HepG2 (cell line): ENCODE measurements around the gene SERPINI1. TPM values are rescaled to one million over a fixed set of nuclear protein-coding genes. Genes with fewer than 3 reads are reported as not detected.

Experiments
- ATAC-seq: fragments of 200-7000 bp; cut with Tn5 transposase; 3 replicates; pipeline ENCODE4 v1.9.1; 2020; ENCODE audit warnings: mild to moderate bottlenecking, moderate library complexity
- BruUV-seq: library from RNA; stranded (reverse); fragments of 400-500 nt; replicated peaks from 2 replicates; lab custom pipeline; 2021; lab: Mats Ljungman, UMichigan
- CTCF ChIA-PET: fragments of 300-600 bp; formaldehyde crosslinking; extraction: SDS; loops from one replicate; lab custom pipeline; 2021; ENCODE audit warnings: low total read pairs, inconsistent platforms, low intra/inter-chr PET ratio; lab: Yijun Ruan, JAX
- POLR2A ChIA-PET: fragments of 350-600 bp; sonication (Branson Sonifier 250); formaldehyde crosslinking; loops from one replicate; lab custom pipeline; 2020; ENCODE audit warnings: antibody characterized with exemption, inconsistent platforms; lab: Yijun Ruan, JAX
- DNase-seq: peaks from one replicate; pipeline ENCODE4 v3.0.0-alpha.2; 2015; ENCODE audit warnings: low spot score
- FAIRE-seq: peaks from 3 replicates; lab custom pipeline; 2011; peaks lifted over from hg19 to GRCh38; lab: Jason Lieb, UNC
- H2AFZ ChIP-seq: one replicate; pipeline ENCODE4 v1.6.1; 2011; ENCODE audit warnings: low read length, inconsistent platforms
- H3K27ac ChIP-seq: fragments of 300-600 bp; 3 replicates; pipeline ENCODE4 v1.8.0; 2011; ENCODE audit warnings: mixed run types, mild to moderate bottlenecking, mixed read lengths, low read length, inconsistent platforms; ENCODE audit not compliant: insufficient read depth; ENCODE audit errors: extremely low read length
- H3K27me3 ChIP-seq, 2 experiments: fragments of 200-600 bp in 1 of 2; 2 replicates in 1 of 2; 3 replicates in 1 of 2; pipeline versions ENCODE4 v1.6.0 to v1.8.0; 2011; ENCODE audit warnings: low read length in 2 of 2, mild to moderate bottlenecking in 2 of 2, moderate library complexity in 2 of 2, inconsistent platforms in 1 of 2; ENCODE audit not compliant: insufficient read depth in 2 of 2, control insufficient read depth in 1 of 2
- H3K36me3 ChIP-seq, 2 experiments: fragments of 200-600 bp in 1 of 2; replicated peaks in 1 of 2; 2 replicates in 1 of 2; 3 replicates in 1 of 2; pipeline versions ENCODE4 v1.5.1 to v1.8.0; 2011; ENCODE audit warnings: low read length in 2 of 2, inconsistent platforms in 1 of 2; ENCODE audit not compliant: insufficient read depth in 2 of 2, control insufficient read depth in 1 of 2
- H3K4me1 ChIP-seq: 2 replicates; pipeline ENCODE4 v1.5.1; 2012; ENCODE audit warnings: low read length, inconsistent platforms; ENCODE audit not compliant: insufficient read depth
- H3K4me2 ChIP-seq: 2 replicates; pipeline ENCODE4 v1.6.0; 2011; ENCODE audit warnings: low read depth, low read length, inconsistent platforms
- H3K4me3 ChIP-seq, 3 experiments: fragments of 200-600 bp in 1 of 3; sonication (generic), shearing (Covaris generic) in 1 of 3; replicated peaks in 1 of 3; 2 replicates each; pipeline ENCODE4 v1.5.1; 2011 to 2016; ENCODE audit warnings: low read length in 3 of 3, inconsistent platforms in 2 of 3, low read depth in 2 of 3, mild to moderate bottlenecking in 2 of 3, control low read depth in 1 of 3, mixed read lengths in 1 of 3; ENCODE audit not compliant: insufficient read depth in 1 of 3
- H3K79me2 ChIP-seq: one replicate; pipeline ENCODE4 v1.6.1; 2011; ENCODE audit warnings: low read length, inconsistent platforms; ENCODE audit not compliant: insufficient read depth
- H3K9ac ChIP-seq: 2 replicates; pipeline ENCODE4 v1.6.0; 2011; ENCODE audit warnings: mild to moderate bottlenecking, low read depth, low read length, inconsistent platforms; ENCODE audit not compliant: insufficient read depth
- H3K9me3 ChIP-seq: 2 replicates; pipeline ENCODE4 v1.5.1; 2012; ENCODE audit warnings: mild to moderate bottlenecking, low read length
- H4K20me1 ChIP-seq: 2 replicates; pipeline ENCODE4 v1.6.0; 2011; ENCODE audit warnings: inconsistent platforms, mild to moderate bottlenecking, low read length, moderate library complexity; ENCODE audit not compliant: insufficient read depth
- ARNTL ChIP-seq: sonication (generic); formaldehyde crosslinking; IDR thresholded peaks from 2 replicates; pipeline ENCODE4 v1.4.0; 2020; ENCODE audit warnings: mild to moderate bottlenecking, missing genetic modification reagents
- DZIP1 ChIP-seq: sonication (generic); formaldehyde crosslinking; IDR thresholded peaks from 2 replicates; pipeline ENCODE4 v1.5.0; 2020; ENCODE audit warnings: mild to moderate bottlenecking, missing genetic modification reagents
- FOXP1 ChIP-seq, 2 experiments: fragments of 450-650 bp in 1 of 2; IDR thresholded peaks; 2 replicates each; pipeline ENCODE4 v1.6.1; 2017 to 2018; ENCODE audit warnings: antibody characterized with exemption in 1 of 2
- HHEX ChIP-seq: IDR thresholded peaks from 2 replicates; pipeline ENCODE4 v1.6.1; 2016; ENCODE audit warnings: control low read depth
- KDM2A ChIP-seq: sonication (generic); formaldehyde crosslinking; IDR thresholded peaks from 2 replicates; pipeline ENCODE4 v1.4.0; 2020; ENCODE audit warnings: low read depth, missing genetic modification reagents, borderline replicate concordance
- POGZ ChIP-seq: sonication (generic); formaldehyde crosslinking; IDR thresholded peaks from 2 replicates; pipeline ENCODE4 v1.4.0; 2020; ENCODE audit warnings: mild to moderate bottlenecking, missing genetic modification reagents
- POLR2G ChIP-seq: fragments of 200-400 bp; formaldehyde crosslinking; IDR thresholded peaks from 2 replicates; pipeline ENCODE4 v1.6.1; 2018; ENCODE audit warnings: mild to moderate bottlenecking, low read depth, low read length, moderate library complexity
- SMAD9 ChIP-seq: sonication (generic); formaldehyde crosslinking; IDR thresholded peaks from 2 replicates; pipeline ENCODE4 v1.5.1; 2020; ENCODE audit warnings: mild to moderate bottlenecking, missing genetic modification reagents
- TGIF2 ChIP-seq: IDR thresholded peaks from 2 replicates; pipeline ENCODE4 v1.6.1; 2016; ENCODE audit warnings: control low read depth, missing compliant biosample characterization
- ZFP82 ChIP-seq: sonication (generic); formaldehyde crosslinking; IDR thresholded peaks from 2 replicates; pipeline ENCODE4 v1.5.1; 2020; ENCODE audit warnings: mild to moderate bottlenecking, missing genetic modification reagents, borderline replicate concordance
- ZNF547 ChIP-seq: sonication (generic); formaldehyde crosslinking; IDR thresholded peaks from 2 replicates; pipeline ENCODE4 v1.5.1; 2020; ENCODE audit warnings: mild to moderate bottlenecking, missing genetic modification reagents
- ZNF567 ChIP-seq: sonication (generic); formaldehyde crosslinking; IDR thresholded peaks from 2 replicates; pipeline ENCODE4 v1.8.1; 2023; ENCODE audit warnings: mild to moderate bottlenecking, missing genetic modification reagents, borderline replicate concordance
- ZNF569 ChIP-seq: sonication (generic); formaldehyde crosslinking; IDR thresholded peaks from 2 replicates; pipeline ENCODE4 v1.5.0; 2020; ENCODE audit warnings: mild to moderate bottlenecking, missing genetic modification reagents, moderate library complexity, borderline replicate concordance
- ZNF703 ChIP-seq: sonication (generic); formaldehyde crosslinking; IDR thresholded peaks from 2 replicates; pipeline ENCODE4 v1.5.1; 2020; ENCODE audit warnings: missing genetic modification reagents, mild to moderate bottlenecking, moderate library complexity, borderline replicate concordance
- WGBS: methylation state at CpG from one replicate; pipeline ENCODE4 v1.1.6; 2017; ENCODE audit warnings: low lambda C conversion rate; 5-methylcytosine and 5-hydroxymethylcytosine counted together
- in situ Hi-C: cut with HindIII; loops from 2 replicates; pipeline ENCODE4 v1.10.0; 2017; ENCODE audit warnings: low pct_unique_long_range_greater_than_20kb; ENCODE audit not compliant: extremely low pct_ligation_motif_present
- intact Hi-C: fragments of 100-400 bp; cut with micrococcal nuclease; formaldehyde crosslinking; loops from one replicate; pipeline ENCODE4 v1.10.0; 2022; ENCODE audit not compliant: unreplicated experiment
- polyA plus RNA-seq, 8 experiments: library from polyadenylated mRNA; depleted of rRNA in 3 of 8; stranded (reverse) in 7 of 8; unstranded in 1 of 8; fragments of >200 nt; fragmentation: Illumina TruSeq in 4 of 8; extraction: Trizol in 4 of 8; gene quantifications; 2 replicates each; pipeline versions ENCODE4 v1.2.1 to v1.2.3, GENCODE V29; 2011 to 2016; ENCODE audit warnings: low read depth in 4 of 8, missing spikeins in 1 of 8, mixed read lengths in 1 of 8; ENCODE audit not compliant: insufficient read depth in 1 of 8
- total RNA-seq, 5 experiments: library from RNA; depleted of rRNA; stranded (reverse); fragments of >200 nt; fragmentation: Illumina TruSeq; extraction: Trizol; gene quantifications; 2 replicates each; pipeline ENCODE4 v1.2.3, GENCODE V29; 2016; ENCODE audit warnings: low read depth in 1 of 5

The SERPINI1 gene
- total and polyA plus RNA-seq, 2 of the 13 experiments (the other 11 are each of a cell fraction or from before 2014, with no cell fraction given) = 14.7 to 58.0 TPM

- TF ChIP-seq FOXP1 (IDR thresholded peaks at IDR 0.05) = no peak
- no peak for TF ChIP-seq FOXP1 (CRISPR knock-in tag; IDR thresholded peaks at IDR 0.05)
- TF ChIP-seq, all 625 proteins: peak for 0
Observed at GRCh38 chr3:167710552-167710951, 25.0 kb upstream of the SERPINI1 start (continued).

GRCh38 chr3:167711439-167711838 is 24.1 kb upstream of the SERPINI1 start:
- TF ChIP-seq ARNTL (CRISPR knock-in tag) (no peak), ZNF567 (no peak), KDM2A (CRISPR knock-in tag) (no peak), ZNF547 (CRISPR knock-in tag) (no peak), DZIP1 (CRISPR knock-in tag) (no peak), HHEX (CRISPR knock-in tag) (no peak), TGIF2 (CRISPR knock-in tag) (no peak), ZNF569 (CRISPR knock-in tag) (no peak), SMAD9 (CRISPR knock-in tag) (no peak), ZFP82 (CRISPR knock-in tag) (no peak), POGZ (no peak), ZNF703 (CRISPR knock-in tag) (no peak), POLR2G (no peak)
- FAIRE-seq = no peak
- H3K36me3 ChIP-seq = peaks cover 9 to 32% of the 10 kb centered on the region in 2 experiments
- ChIA-PET POLR2A (interaction anchor here (2.0 kb wide), 1 partner anchor 24 kb away, joined by 4 read pairs; the partner anchor contains the start of gene SERPINI1), CTCF (no interaction called here)
- 97% methylated on average over 1 of the region's 1 CpG for WGBS
- H3K4me1 ChIP-seq = no peaks in the 10 kb centered on the region
- no peak for ATAC-seq
- intact Hi-C loops = no loop called here
- H4K20me1 ChIP-seq = 0 out of 2 replicates have a peak, but pooled peaks cover 4% of the 10 kb centered on the region
- no peak overlapping the region for H3K4me3 ChIP-seq
- no peaks in the 10 kb centered on the region for H3K9me3 ChIP-seq
- no TSS peak for BruUV-seq
- H3K4me2 ChIP-seq = no peak overlapping the region
- H2AFZ ChIP-seq = no peak overlapping the region
- no peaks in the 10 kb centered on the region for H3K27me3 ChIP-seq
- DNase-seq = no peak
- H3K79me2 ChIP-seq = peaks cover 53% of the 10 kb centered on the region
- in situ Hi-C loops = no loop called here
- H3K27ac ChIP-seq = no peak overlapping the region
- H3K9ac ChIP-seq = no peak overlapping the region
